Fibroblast of lung (primary cell): ENCODE results near the gene TMSB4X. TPM values are rescaled to one million over a fixed set of nuclear protein-coding genes. Genes with fewer than 3 reads are reported as not detected.

Experiments used
- DNase-seq, 2 donors: peaks; one replicate each; pipeline versions ENCODE4 v3.0.0 to v3.0.0-alpha.2; 2010; ENCODE audit warnings: low read depth in 2 of 2
- H2AFZ ChIP-seq: 2 replicates; pipeline ENCODE4 v1.5.1; 2012; ENCODE audit warnings: low read length, control low read depth, inconsistent platforms
- H3K27ac ChIP-seq: 2 replicates; pipeline ENCODE4 v1.5.1; 2011; ENCODE audit warnings: low read length, control low read depth; ENCODE audit not compliant: insufficient read depth
- H3K27me3 ChIP-seq: 2 replicates; pipeline ENCODE4 v1.5.1; 2011; ENCODE audit warnings: mild to moderate bottlenecking, low read length; ENCODE audit not compliant: control insufficient read depth, insufficient read depth
- H3K36me3 ChIP-seq: 2 replicates; pipeline ENCODE4 v1.5.1; 2011; ENCODE audit warnings: low read length; ENCODE audit not compliant: control insufficient read depth, insufficient read depth
- H3K4me1 ChIP-seq: 2 replicates; pipeline ENCODE4 v1.5.1; 2011; ENCODE audit warnings: low read length; ENCODE audit not compliant: control insufficient read depth, insufficient read depth; ENCODE audit errors: extremely low read depth
- H3K4me2 ChIP-seq: 2 replicates; pipeline ENCODE4 v1.5.1; 2011; ENCODE audit warnings: low read length, control low read depth; ENCODE audit not compliant: insufficient read depth; ENCODE audit errors: extremely low read depth
- H3K4me3 ChIP-seq, 4 experiments: fragments of 200-600 bp in 1 of 4; sonication (generic) in 1 of 4; replicated peaks in 1 of 4; 2 replicates each; pipeline ENCODE4 v1.5.1; 2011 to 2016; ENCODE audit warnings: low read length in 4 of 4, low read depth in 3 of 4, mild to moderate bottlenecking in 3 of 4, control low read depth in 2 of 4, inconsistent platforms in 1 of 4, mixed read lengths in 1 of 4; ENCODE audit not compliant: insufficient read depth in 1 of 4; ENCODE audit errors: control extremely low read depth in 1 of 4
- H3K79me2 ChIP-seq: 2 replicates; pipeline ENCODE4 v1.5.1; 2012; ENCODE audit warnings: mild to moderate bottlenecking, low read length, inconsistent platforms; ENCODE audit not compliant: control insufficient read depth, insufficient read depth
- H3K9ac ChIP-seq: 2 replicates; pipeline ENCODE4 v1.5.1; 2011; ENCODE audit warnings: mild to moderate bottlenecking, low read length, control low read depth; ENCODE audit not compliant: insufficient read depth
- H3K9me3 ChIP-seq: 2 replicates; pipeline ENCODE4 v1.5.1; 2012; ENCODE audit warnings: low read depth, low read length; ENCODE audit not compliant: control insufficient read depth, insufficient read depth
- H4K20me1 ChIP-seq: 2 replicates; pipeline ENCODE4 v1.5.1; 2011; ENCODE audit warnings: low read length; ENCODE audit not compliant: control insufficient read depth, insufficient read depth; ENCODE audit errors: extremely low read depth
- CTCF ChIP-seq, 2 donors: IDR thresholded peaks in 1 of 2; conservative IDR thresholded peaks in 1 of 2; 1 replicate in 1 of 2; 2 replicates in 1 of 2; pipeline ENCODE4 v1.5.1; 2011 to 2012; ENCODE audit warnings: low read length in 2 of 2, control low read depth in 1 of 2, inconsistent platforms in 1 of 2, low read depth in 1 of 2, mild to moderate bottlenecking in 1 of 2
- EZH2 ChIP-seq: IDR thresholded peaks from 2 replicates; pipeline ENCODE4 v1.5.1; 2012; ENCODE audit warnings: low read length, control low read depth, mild to moderate bottlenecking; ENCODE audit errors: missing control alignments
- polyA plus RNA-seq, 2 donors: library from polyadenylated mRNA; depleted of rRNA in 1 of 2; stranded (reverse) in 1 of 2; unstranded in 1 of 2; fragments of >200 nt; gene quantifications; 2 replicates each; pipeline ENCODE4 v1.2.1, GENCODE V29; 2011 to 2012; ENCODE audit warnings: missing spikeins in 1 of 2
- total RNA-seq: library from RNA; depleted of rRNA; stranded (reverse); fragments of >200 nt; gene quantifications from 2 replicates; pipeline ENCODE4 v1.2.1, GENCODE V29; 2014

The TMSB4X gene
- total and polyA plus RNA-seq, 2 donors (not counting 1 experiment from before 2014, with no cell fraction given), result 14,631 to 17,013 TPM

- peaks cover 6% of the 10 kb centered on the region for H3K4me1 ChIP-seq
- no peaks in the 10 kb centered on the region for H3K79me2 ChIP-seq
- DNase-seq, result no peak
- no peak overlapping the region for H3K4me2 ChIP-seq
- H3K36me3 ChIP-seq, result no peaks in the 10 kb centered on the region
- no peaks in the 10 kb centered on the region for H4K20me1 ChIP-seq
- no peak overlapping the region for H3K27ac ChIP-seq
- H3K27me3 ChIP-seq, result no peaks in the 10 kb centered on the region
- H2AFZ ChIP-seq, result no peak overlapping the region
- H3K9ac ChIP-seq, result no peak overlapping the region
- no peaks in the 10 kb centered on the region for H3K9me3 ChIP-seq
- no peak overlapping the region for H3K4me3 ChIP-seq
- no peak for TF ChIP-seq EZH2
- TF ChIP-seq CTCF (conservative IDR thresholded peaks at IDR 0.05 in 1 of 2, IDR thresholded peaks at IDR 0.05 in 1 of 2; ENCODE audit: low read depth in 1 of 2, low read length in 2 of 2), result no peak
These were observed 19.9 kb upstream of the TMSB4X start for GRCh38 chrX:12954981-12955380.

- H4K20me1 ChIP-seq, result no peaks in the 10 kb centered on the region
- peak overlapping the region; percentile 65 for H3K27ac ChIP-seq
- no peak overlapping the region for H3K4me3 ChIP-seq
- H3K4me1 ChIP-seq, result peaks cover 5% of the 10 kb centered on the region
- peak overlapping the region; percentile 70 for H2AFZ ChIP-seq
- TF ChIP-seq CTCF (conservative IDR thresholded peaks at IDR 0.05 in 1 of 2, IDR thresholded peaks at IDR 0.05 in 1 of 2; ENCODE audit: low read depth in 1 of 2, low read length in 2 of 2) (no peak), EZH2 (no peak)
- DNase-seq, result peak; percentile 81
- H3K9ac ChIP-seq, result no peak overlapping the region
- no peaks in the 10 kb centered on the region for H3K27me3 ChIP-seq
- no peaks in the 10 kb centered on the region for H3K9me3 ChIP-seq
- no peak overlapping the region for H3K4me2 ChIP-seq
- no peaks in the 10 kb centered on the region for H3K79me2 ChIP-seq
- H3K36me3 ChIP-seq, result no peaks in the 10 kb centered on the region
These were observed 18.8 kb upstream of the TMSB4X start for GRCh38 chrX:12955882-12956703.

- H3K4me3 ChIP-seq, result no peak overlapping the region
- H3K4me1 ChIP-seq, result peaks cover 5% of the 10 kb centered on the region
- DNase-seq, result peak; percentile 57 to 68
- H2AFZ ChIP-seq, result peak overlapping the region; percentile 74
- H3K9ac ChIP-seq, result no peak overlapping the region
- peak overlapping the region; percentile 65 for H3K27ac ChIP-seq
- TF ChIP-seq EZH2 (no peak), CTCF (conservative IDR thresholded peaks at IDR 0.05 in 1 of 2, IDR thresholded peaks at IDR 0.05 in 1 of 2; ENCODE audit: low read depth in 1 of 2, low read length in 2 of 2) (no peak)
- no peaks in the 10 kb centered on the region for H4K20me1 ChIP-seq
- no peaks in the 10 kb centered on the region for H3K36me3 ChIP-seq
- no peak overlapping the region for H3K4me2 ChIP-seq
- H3K9me3 ChIP-seq, result no peaks in the 10 kb centered on the region
- H3K27me3 ChIP-seq, result no peaks in the 10 kb centered on the region
- no peaks in the 10 kb centered on the region for H3K79me2 ChIP-seq
These were observed 18.0 kb upstream of the TMSB4X start for GRCh38 chrX:12956704-12957534.
